MV-4-11 (cell line): Measurements from ENCODE around the gene SYPL1.

Experiments used
- DNase-seq: peaks from one replicate; lab custom pipeline; 2025; lab: John Stamatoyannopoulos, UW

Gene SYPL1

GRCh38 chr7:106050002-106050745 is 61.9 kb downstream of the SYPL1 start:
- DNase-seq: peak; percentile 32

DNA sequence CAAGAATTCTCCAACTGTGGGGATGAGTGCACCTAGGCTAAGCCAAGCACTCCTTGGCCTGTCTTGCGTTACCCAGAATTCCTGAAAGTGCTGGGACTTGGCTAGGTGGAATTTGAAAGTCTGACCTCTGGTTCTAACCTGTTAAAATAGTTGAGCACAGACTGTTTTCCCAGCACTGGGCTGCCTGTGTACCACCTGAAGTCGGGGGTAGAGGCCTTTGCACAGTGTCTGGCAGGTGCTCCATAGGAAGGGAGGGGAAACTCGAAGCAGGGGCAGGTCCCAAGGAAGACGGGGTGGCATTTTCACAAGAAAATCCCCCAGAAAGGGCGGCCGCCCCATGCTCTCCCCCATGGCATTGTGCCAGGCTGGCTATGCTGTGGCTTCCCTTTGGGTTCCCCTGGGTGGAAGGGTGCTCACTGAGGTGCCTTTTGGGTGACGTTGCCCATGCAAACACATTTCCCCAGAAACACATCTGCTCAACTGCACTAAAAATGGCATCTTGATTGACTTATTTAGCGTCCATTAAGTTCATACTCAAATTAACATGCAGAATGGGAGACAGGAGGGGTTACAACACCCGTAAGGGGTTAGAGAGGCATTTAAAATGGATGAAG is 62.9 kb downstream of the SYPL1 start:
- no peak for DNase-seq

DNA sequence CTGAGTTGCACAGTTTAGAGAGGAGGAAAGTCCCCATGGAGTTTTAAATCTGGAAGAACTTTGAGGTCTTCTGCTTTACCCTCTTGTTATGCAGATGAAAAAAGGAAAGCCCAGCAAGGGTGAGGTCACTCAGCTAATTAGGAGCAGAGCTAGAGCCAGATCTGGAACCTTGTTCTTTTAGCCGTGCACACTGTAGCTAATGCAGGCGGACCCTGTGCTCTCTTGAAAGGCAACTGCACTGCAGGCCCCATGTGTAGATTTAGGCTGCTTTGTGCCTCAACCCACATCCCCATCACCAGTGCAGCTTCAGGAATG is 63.4 kb downstream of the SYPL1 start:
- no peak for DNase-seq

DNA sequence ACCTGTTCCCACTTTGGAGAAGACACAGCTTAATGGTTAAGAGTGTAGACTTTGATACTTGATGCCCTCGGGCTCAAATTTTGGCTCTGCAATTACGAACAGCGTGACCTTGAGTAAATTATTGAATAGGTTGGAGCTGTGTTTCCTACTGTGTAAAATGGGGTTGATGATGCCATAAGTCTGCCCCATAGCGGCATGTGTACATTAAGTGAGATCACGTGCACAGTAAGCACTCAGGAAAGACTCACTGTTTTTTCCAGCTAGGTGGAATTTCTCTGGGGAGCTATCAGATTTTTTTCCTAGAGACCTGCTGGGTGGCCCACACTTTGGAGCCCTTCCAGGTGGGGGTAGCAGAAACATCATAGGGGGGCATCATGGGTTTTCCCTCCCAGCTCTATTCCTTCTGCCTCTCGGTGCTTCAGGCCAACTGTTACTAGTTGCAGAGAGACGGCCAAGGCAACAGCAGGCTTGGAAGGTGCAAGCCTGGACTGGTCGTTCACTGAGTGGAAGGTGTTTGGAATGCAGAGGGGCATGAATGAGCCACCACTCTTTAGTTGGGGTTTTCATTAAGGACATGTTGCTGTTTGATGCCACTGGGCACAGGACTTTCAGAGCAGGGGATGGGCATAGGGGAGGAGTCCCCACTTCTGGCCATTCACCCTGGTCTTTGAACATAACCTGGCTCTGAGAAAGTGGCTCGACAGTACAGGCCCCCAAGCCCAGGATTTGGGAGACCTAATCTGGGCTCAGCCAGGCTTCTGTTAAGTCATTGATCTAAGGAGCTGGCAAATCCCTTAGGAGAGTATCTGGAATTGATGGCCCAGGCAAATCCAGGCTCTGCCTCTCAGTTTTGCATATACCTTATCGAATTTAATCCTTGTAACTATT is 64.0 kb downstream of the SYPL1 start:
- DNase-seq: no peak

- no peak for DNase-seq
These were observed 64.9 kb downstream of the SYPL1 start for GRCh38 chr7:106047184-106047583.

- no peak for DNase-seq
These were observed 66.5 kb downstream of the SYPL1 start for GRCh38 chr7:106045586-106045985.

- no peak for DNase-seq
These were observed 67.0 kb downstream of the SYPL1 start for GRCh38 chr7:106045139-106045538.

DNA sequence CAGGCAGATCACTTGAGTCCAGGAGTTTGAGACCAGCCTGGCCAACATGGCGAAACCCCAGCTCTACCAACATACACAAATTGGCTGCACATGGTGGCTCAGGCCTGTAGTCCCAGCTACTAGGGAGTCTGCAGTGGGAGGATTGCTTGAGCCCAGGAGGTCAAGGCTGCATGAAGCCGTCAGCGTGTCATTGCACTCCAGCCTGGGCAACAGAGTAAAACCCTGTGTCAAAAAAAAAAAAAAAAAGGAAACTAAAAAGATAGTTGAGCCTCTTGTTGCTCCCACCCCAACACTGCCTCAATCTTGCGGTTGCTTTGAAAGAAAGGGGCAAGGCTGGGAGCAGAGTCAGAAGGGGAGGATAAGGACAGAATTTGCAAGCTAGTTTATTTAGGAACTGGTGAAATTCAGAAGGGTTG is 69.9 kb downstream of the SYPL1 start:
- DNase-seq: no peak

GRCh38 chr7:106041140-106041717 is 70.9 kb downstream of the SYPL1 start:
- peak; percentile 28 for DNase-seq
